Keratinocyte (primary cell): ENCODE measurements around the gene SLC16A1. TPM values are rescaled to one million over a fixed set of nuclear protein-coding genes. Genes with fewer than 3 reads are reported as not detected.
A peak's percentile ranks its signal among the peaks of the same experiment; 100 is the strongest.

Experiments used
- DNase-seq: peaks from one replicate; pipeline ENCODE4 v3.0.0-alpha.2; 2011; ENCODE audit warnings: low read depth, missing footprints, low spot score
- FAIRE-seq: peaks from 2 replicates; lab custom pipeline; 2011; peaks lifted over from hg19 to GRCh38; lab: Jason Lieb, UNC
- H2AFZ ChIP-seq: 2 replicates; pipeline ENCODE4 v1.6.0; 2012; ENCODE audit warnings: low read length, control low read depth, inconsistent platforms; ENCODE audit not compliant: control insufficient read depth
- H3K27ac ChIP-seq: 2 replicates; pipeline ENCODE4 v1.5.1; 2011; ENCODE audit warnings: low read length; ENCODE audit not compliant: control insufficient read depth, insufficient read depth
- H3K27me3 ChIP-seq: 3 replicates; pipeline ENCODE4 v1.6.0; 2011; ENCODE audit warnings: low read length; ENCODE audit not compliant: control insufficient read depth, insufficient read depth; ENCODE audit errors: extremely low read depth
- H3K36me3 ChIP-seq, 2 experiments: 2 replicates in 1 of 2; 3 replicates in 1 of 2; pipeline ENCODE4 v1.5.1; 2011; ENCODE audit warnings: low read length in 2 of 2, mild to moderate bottlenecking in 1 of 2; ENCODE audit not compliant: control insufficient read depth in 2 of 2, insufficient read depth in 2 of 2; ENCODE audit errors: extremely low read depth in 1 of 2
- H3K4me1 ChIP-seq: 3 replicates; pipeline ENCODE4 v1.5.1; 2011; ENCODE audit warnings: low read length; ENCODE audit not compliant: control insufficient read depth, insufficient read depth; ENCODE audit errors: extremely low read depth
- H3K4me2 ChIP-seq: 3 replicates; pipeline ENCODE4 v1.6.0; 2011; ENCODE audit warnings: low read depth, low read length; ENCODE audit not compliant: control insufficient read depth, insufficient read depth; ENCODE audit errors: extremely low read depth
- H3K4me3 ChIP-seq, 3 experiments: fragments of 200-600 bp in 1 of 3; sonication (generic) in 1 of 3; 2 replicates in 2 of 3; 3 replicates in 1 of 3; pipeline ENCODE4 v1.5.1; 2011 to 2016; ENCODE audit warnings: low read length in 3 of 3, mild to moderate bottlenecking in 3 of 3, control low read depth in 2 of 3, inconsistent platforms in 1 of 3, low read depth in 1 of 3, mixed read lengths in 1 of 3, mixed run types in 1 of 3, moderate library complexity in 1 of 3; ENCODE audit not compliant: control insufficient read depth in 2 of 3, insufficient read depth in 2 of 3; ENCODE audit errors: extremely low read depth in 1 of 3
- H3K79me2 ChIP-seq: 2 replicates; pipeline ENCODE4 v1.6.0; 2012; ENCODE audit warnings: low read length; ENCODE audit not compliant: control insufficient read depth, insufficient read depth
- H3K9ac ChIP-seq: 3 replicates; pipeline ENCODE4 v1.6.0; 2011; ENCODE audit warnings: low read length; ENCODE audit not compliant: control insufficient read depth, insufficient read depth; ENCODE audit errors: extremely low read depth
- H3K9me1 ChIP-seq: 3 replicates; pipeline ENCODE4 v1.6.0; 2011; ENCODE audit warnings: low read length; ENCODE audit not compliant: control insufficient read depth, insufficient read depth; ENCODE audit errors: extremely low read depth
- H3K9me3 ChIP-seq: 2 replicates; pipeline ENCODE4 v1.5.1; 2012; ENCODE audit warnings: low read depth, low read length; ENCODE audit not compliant: control insufficient read depth
- H4K20me1 ChIP-seq: 3 replicates; pipeline ENCODE4 v1.6.0; 2011; ENCODE audit warnings: low read length; ENCODE audit not compliant: control insufficient read depth, insufficient read depth; ENCODE audit errors: extremely low read depth
- EZH2 ChIP-seq: IDR thresholded peaks from one replicate; pipeline ENCODE4 v1.6.1; 2012; ENCODE audit warnings: inconsistent platforms, mild to moderate bottlenecking, low read length, moderate library complexity
- dilution Hi-C: fragments of 300-500 bp; cut with MboI; formaldehyde crosslinking; loops from one replicate; pipeline ENCODE4 v1.7.0; 2020; ENCODE audit warnings: low sequenced_read_pairs; ENCODE audit not compliant: extremely low pct_ligation_motif_present
- polyA plus RNA-seq, 5 experiments: library from polyadenylated mRNA; depleted of rRNA in 3 of 5; stranded (reverse) in 3 of 5; stranded (forward) in 1 of 5; unstranded in 1 of 5; fragments of >200 nt; gene quantifications; 1 replicate in 1 of 5; 2 replicates in 3 of 5; 3 replicates in 1 of 5; pipeline versions ENCODE4 v1.2.1 to v1.2.3, GENCODE V29; 2011 to 2012; ENCODE audit warnings: missing spikeins in 2 of 5, low read depth in 1 of 5, low replicate concordance in 1 of 5
- TF ChIP-seq, protein P1 (sequence below), 3 experiments: IDR thresholded peaks in 1 of 3; conservative IDR thresholded peaks in 1 of 3; optimal IDR thresholded peaks in 1 of 3; 2 replicates in 2 of 3; 3 replicates in 1 of 3; pipeline versions ENCODE3 to v1.5.1; 2011; ENCODE audit warnings: low read length in 3 of 3, mild to moderate bottlenecking in 3 of 3, moderate library complexity in 2 of 3, control low read depth in 1 of 3, inconsistent platforms in 1 of 3; ENCODE audit not compliant: insufficient read depth in 2 of 3; ENCODE audit errors: extremely low read depth in 1 of 3

Gene SLC16A1
- polyA plus RNA-seq, 1 donor (not counting 4 experiments of a cell fraction or from before 2014, with no cell fraction given) = 242 TPM

DNA sequence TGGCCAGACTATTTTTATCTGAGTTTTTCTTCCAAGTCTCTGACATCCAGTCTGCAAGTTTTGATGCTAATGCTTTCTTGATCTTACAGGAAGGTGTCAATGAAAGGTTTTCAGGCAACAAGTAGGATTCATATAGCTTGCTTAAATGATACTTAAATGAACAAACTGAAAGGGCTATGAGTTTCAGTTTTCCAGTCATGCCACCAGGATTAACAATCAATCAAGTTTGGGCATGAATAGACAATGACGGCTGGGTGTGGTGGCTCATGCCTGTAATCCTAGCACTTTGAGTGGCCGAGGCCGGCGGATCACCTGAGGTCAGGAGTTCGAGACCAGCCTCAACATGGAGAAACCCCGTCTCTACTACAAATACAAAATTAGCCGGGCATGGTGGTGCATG, 34.3 kb upstream of the SLC16A1 start:
- Histone ChIP-seq H3K4me1 (peaks cover 26% of the 10 kb centered on the region), H3K27me3 (no peaks in the 10 kb centered on the region), H3K9me3 (no peaks in the 10 kb centered on the region), H3K27ac (peak overlapping the region; percentile 84), H3K9me1 (no peaks in the 10 kb centered on the region), H4K20me1 (no peaks in the 10 kb centered on the region), H3K4me2 (no peak overlapping the region), H3K4me3 (no peak overlapping the region), H3K79me2 (no peaks in the 10 kb centered on the region), H3K9ac (peak overlapping the region; percentile 62), H2AFZ (no peak overlapping the region), H3K36me3 (peaks cover 0 to 3% of the 10 kb centered on the region in 2 experiments)
- dilution Hi-C loops = no loop called here
- TF ChIP-seq EZH2 = no peak
- TF ChIP-seq, protein P1, sequence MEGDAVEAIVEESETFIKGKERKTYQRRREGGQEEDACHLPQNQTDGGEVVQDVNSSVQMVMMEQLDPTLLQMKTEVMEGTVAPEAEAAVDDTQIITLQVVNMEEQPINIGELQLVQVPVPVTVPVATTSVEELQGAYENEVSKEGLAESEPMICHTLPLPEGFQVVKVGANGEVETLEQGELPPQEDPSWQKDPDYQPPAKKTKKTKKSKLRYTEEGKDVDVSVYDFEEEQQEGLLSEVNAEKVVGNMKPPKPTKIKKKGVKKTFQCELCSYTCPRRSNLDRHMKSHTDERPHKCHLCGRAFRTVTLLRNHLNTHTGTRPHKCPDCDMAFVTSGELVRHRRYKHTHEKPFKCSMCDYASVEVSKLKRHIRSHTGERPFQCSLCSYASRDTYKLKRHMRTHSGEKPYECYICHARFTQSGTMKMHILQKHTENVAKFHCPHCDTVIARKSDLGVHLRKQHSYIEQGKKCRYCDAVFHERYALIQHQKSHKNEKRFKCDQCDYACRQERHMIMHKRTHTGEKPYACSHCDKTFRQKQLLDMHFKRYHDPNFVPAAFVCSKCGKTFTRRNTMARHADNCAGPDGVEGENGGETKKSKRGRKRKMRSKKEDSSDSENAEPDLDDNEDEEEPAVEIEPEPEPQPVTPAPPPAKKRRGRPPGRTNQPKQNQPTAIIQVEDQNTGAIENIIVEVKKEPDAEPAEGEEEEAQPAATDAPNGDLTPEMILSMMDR (optimal IDR thresholded peaks at IDR 0.05 in 1 of 3, IDR thresholded peaks at IDR 0.05 in 1 of 3, conservative IDR thresholded peaks at IDR 0.05 in 1 of 3; ENCODE audit: extremely low read depth in 1 of 3, insufficient read depth in 2 of 3, low read length in 3 of 3) = no peak
- DNase-seq = peak; percentile 46
- no peak for FAIRE-seq

DNA sequence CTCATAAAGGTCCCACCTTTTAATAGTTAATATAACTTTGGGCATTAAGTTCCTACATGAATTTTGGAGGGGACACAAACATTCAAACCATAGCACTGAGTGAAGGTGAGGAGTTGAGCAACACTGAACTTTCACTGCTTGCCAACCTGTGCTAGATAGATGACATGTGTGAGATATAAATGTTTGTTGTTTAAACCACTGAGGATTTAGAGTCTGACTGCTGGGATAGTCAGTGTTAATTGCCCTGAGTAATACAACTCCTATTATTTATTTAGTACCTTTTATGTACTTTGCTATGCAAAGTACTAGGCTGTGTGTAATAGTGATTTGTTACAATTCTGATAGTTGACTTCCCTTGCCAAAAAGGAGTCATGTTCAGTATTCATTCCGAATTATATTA, 32.4 kb upstream of the SLC16A1 start:
- Histone ChIP-seq H3K9me1 (no peaks in the 10 kb centered on the region), H3K9ac (no peak overlapping the region), H3K36me3 (peaks cover 0 to 3% of the 10 kb centered on the region in 2 experiments), H3K27ac (peak overlapping the region; percentile 84), H4K20me1 (no peaks in the 10 kb centered on the region), H3K4me3 (no peak overlapping the region), H2AFZ (no peak overlapping the region), H3K9me3 (no peaks in the 10 kb centered on the region), H3K79me2 (no peaks in the 10 kb centered on the region), H3K4me2 (no peak overlapping the region), H3K4me1 (peaks cover 25% of the 10 kb centered on the region), H3K27me3 (no peaks in the 10 kb centered on the region)
- no peak for DNase-seq
- TF ChIP-seq, protein P1 (optimal IDR thresholded peaks at IDR 0.05 in 1 of 3, IDR thresholded peaks at IDR 0.05 in 1 of 3, conservative IDR thresholded peaks at IDR 0.05 in 1 of 3; ENCODE audit: extremely low read depth in 1 of 3, insufficient read depth in 2 of 3, low read length in 3 of 3) = no peak
- no peak for TF ChIP-seq EZH2
- no peak for FAIRE-seq
- dilution Hi-C loops = no loop called here
